Stimulated activated CD8-positive, alpha-beta memory T cell treated with anti-CD3 and anti-CD28 coated beads, Interleukin-2, amount 100 ng/mL, for 1 hour (primary cell): ENCODE measurements around the gene FAM76B.

Source experiments
- DNase-seq, 2 donors: peaks; one replicate each; pipeline ENCODE4 v3.0.0-alpha.2; 2020; ENCODE audit warnings: low read depth in 2 of 2

FAM76B gene

DNA sequence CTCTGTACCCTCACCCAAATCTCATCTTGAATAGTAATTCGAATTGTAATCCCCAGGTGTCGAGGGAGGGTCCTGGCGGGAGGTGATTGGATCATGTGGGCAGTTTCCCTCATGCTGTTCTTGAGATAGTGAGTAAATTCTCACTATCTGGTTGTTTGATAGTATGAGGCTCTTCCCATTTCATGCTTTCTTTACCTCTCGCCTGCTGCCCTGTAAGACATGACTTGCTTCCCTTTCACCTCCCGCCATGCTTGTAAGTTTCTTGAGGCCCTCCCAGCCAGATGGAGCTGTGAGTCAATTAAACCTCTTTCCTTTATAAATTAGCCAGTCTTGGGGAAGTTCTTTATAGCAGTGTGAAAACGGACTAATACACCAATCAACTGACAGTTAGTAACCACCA is 60.1 kb downstream of the FAM76B start:
- no peak for DNase-seq

DNA sequence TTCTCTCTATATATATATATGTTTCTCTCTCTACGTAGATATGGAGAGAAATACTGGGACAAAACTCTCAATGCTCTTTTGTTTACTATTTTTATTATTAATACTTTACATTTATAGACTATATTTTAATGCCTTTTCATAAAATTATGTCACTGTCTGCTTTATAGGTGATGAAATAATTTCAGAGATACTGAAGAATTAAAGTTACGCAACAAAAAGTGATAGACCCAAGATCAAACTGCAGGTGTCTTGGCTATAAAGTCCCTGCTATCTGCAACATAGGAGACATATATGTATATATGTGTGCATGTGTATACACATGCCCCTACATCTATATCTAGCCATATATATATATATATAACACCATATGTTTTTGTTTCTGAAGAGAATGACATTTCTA is 60.8 kb downstream of the FAM76B start:
- DNase-seq, result no peak

DNA sequence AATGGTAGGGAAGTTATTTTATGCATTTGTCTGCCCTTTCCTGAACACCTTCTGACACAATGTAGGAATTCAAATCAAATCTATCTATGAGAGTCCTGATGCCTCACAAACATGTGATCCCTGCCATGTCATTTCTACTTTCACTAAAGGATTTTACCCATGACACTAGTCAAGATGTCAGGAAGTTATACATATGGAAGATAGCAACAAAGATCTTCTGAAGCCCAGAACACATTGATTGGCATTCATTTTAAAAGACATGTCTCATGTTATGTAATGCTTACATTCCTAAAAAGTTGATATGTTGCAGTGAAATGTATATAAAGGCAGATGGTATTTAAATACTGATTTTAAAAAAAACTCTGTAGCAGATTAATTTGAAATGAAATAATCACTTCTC is 61.5 kb downstream of the FAM76B start:
- DNase-seq, result no peak

DNA sequence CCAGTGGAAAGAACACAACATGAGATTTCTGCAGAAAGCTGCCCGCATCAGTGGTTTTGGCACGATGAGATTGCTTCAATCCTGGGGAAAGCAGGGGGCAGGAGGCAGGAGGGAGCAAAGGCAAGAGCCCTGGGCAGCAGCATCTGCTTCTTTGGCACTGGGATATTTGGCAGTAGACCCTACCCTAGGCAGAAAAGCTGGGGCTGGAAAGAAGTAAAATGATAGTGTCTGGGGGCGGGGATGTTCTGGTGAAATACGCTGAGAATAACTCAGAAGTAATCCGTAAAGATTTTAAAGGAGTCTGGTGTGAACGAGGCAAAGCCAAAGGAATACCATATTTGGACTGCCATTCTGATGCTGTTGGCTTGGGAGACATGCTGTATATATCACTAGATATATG is 62.0 kb downstream of the FAM76B start:
- DNase-seq, result no peak

DNA sequence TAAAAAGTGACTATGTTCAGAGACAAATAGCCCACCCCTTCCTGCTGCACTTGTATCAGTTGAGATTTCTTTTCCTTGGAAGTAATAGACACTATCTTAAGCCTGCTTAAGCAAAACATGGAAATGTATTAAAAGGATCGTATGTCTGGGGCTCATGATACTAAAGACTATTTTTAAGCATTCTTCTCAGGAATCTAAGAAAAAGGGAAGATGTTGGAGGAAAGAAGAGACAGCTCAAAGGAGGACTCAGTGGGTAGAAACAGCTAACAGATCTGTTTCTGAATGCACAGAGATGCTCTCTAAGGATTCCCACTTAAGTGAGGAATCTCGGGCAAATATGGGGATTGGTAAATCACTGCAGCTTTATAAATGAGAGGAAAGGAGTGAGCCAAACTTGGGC is 62.5 kb downstream of the FAM76B start:
- DNase-seq, result no peak

DNA sequence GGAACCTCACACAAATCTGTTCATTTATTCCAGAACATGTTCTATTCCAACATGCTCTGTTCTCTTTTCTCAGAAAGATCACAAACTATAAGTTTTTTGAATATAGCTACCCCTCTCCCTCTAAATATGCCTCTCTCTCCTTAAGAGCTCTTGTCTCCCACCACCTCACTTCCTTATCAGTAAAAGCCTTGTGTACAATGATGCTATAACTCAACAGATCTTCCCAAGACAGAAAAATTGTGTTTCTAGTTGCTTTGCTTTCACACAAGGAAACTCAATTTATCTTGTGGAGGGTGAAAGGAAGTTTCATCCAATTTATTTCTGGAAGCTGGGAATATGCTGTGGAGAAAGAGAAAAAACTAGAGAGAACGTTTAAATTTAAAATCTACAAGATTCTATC is 64.4 kb downstream of the FAM76B start:
- DNase-seq, result no peak

DNA sequence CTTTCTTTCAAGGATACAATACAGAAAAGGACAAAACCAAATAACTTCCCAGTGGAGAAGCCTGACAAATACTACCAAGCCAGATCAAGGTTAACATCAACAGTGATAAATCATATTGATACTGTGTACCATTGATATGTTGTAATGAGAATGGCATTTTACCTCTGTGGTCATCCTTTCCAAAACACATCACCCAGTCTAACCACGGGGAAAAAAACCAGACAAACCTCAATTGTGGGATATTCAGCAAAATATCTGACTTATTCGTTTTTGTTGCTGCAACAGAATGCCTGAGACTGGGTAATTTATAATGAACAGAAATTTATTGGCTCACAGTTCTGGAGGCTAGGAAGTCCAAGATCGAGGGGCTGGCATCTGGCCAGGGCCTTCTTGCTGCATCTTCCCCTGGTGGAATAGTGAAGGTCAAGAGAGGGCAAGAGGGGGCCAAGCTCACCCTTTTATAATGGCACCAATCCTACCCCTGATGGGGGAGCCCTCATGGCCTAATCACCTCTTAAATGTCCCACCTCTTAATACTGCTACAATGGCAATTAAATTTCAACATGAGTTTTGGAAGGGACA is 66.1 kb downstream of the FAM76B start:
- DNase-seq, result no peak

DNA sequence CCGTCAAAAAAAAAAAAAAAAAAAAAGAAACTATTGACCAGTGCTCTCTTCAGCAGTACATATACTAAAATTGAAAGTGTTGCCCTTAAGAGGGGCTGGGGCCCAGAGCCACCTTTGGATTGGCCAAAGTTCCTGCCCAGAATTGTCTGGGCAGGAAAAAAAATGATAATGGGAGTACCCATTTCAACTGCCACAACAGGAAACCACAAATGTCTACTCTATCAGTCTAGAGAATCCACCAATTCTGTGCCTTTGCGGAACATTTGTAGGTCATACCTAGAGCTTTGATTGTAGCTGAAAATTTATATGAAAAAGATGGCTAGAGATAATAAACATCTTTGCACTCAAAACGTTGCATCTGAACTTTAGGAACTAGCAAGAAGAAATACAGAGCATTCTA is 69.4 kb downstream of the FAM76B start:
- DNase-seq, result no peak
